SHP77 treated with DMSO at 0.1 percent for 48 hours (cell line): ENCODE results near the gene PRICKLE1.
"Not testable (repeated sequence)": the region's sequence is repeated elsewhere in the genome, so short reads cannot be mapped to it uniquely, and the experiment has no call there.

Experiments used
- DNase-seq: peaks from one replicate; lab custom pipeline; 2025; lab: John Stamatoyannopoulos, UW

The PRICKLE1 gene

DNA sequence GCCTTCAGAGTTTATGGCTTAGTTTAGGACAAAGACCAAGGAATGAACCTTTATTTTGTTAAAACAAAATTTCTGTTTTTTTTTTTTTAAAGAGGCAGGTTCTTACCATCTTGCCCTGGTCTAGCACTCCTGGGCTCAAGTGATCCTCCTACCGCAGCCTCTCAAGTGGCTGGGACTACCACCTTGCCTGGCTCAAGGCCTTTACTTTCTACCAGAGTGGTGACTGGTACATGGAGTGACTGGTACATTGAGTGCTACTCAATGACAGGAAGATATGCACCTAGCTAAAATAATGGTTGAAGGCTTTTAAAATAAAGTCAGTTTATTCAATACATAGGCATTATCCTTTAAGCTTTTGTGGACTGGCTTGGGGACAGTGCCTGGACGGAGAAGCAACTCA, 32.6 kb downstream of the PRICKLE1 start:
- no peak for DNase-seq

DNA sequence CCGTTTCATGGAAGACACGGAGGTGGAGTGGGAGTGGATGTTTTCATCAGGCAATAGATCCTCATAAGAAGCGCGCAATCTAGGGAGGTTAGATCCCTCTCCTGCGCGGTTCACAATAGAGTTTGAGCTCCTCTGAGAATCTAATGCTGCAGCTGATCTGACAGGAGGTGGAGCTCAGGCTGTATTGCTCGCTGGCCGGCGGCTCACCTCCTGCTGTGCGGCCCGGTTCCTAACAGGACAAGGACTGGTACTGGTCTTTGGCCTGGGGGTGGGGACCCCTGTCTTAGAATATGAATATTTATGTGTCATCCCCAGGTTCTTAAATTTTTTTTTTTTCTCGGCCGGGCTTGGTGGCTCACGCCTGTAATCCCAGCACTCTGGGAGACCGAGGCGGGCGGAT, 36.7 kb downstream of the PRICKLE1 start:
- no peak for DNase-seq

GRCh38 chr12:42550800-42551199, 38.7 kb downstream of the PRICKLE1 start:
- no peak for DNase-seq

- DNase-seq, result no peak
These were observed 42.8 kb downstream of the PRICKLE1 start for GRCh38 chr12:42546709-42547108.

- DNase-seq, result no peak
These were observed 47.6 kb downstream of the PRICKLE1 start for GRCh38 chr12:42541965-42542364.

- not testable (repeated sequence) for DNase-seq
These were observed 48.2 kb downstream of the PRICKLE1 start for GRCh38 chr12:42541308-42541707.

DNA sequence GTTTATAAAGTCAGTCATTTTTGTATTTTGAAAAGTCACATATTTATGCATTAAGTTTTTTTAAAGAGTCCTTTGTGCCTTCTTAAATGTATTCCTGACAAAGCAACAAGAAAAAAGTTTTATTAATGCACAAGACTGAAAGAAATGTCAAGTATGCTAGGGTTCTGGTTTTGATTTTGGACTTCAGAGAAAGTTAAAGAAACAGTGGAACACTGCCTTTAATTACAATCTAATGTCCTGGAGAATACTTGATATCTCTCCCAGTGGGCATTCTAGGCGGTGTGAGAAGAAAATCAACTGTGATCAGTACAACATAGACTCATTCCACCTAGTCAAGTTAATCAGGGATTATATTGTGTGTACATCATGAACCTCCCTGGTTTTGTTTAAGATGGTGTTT, 49.9 kb downstream of the PRICKLE1 start:
- DNase-seq, result no peak

DNA sequence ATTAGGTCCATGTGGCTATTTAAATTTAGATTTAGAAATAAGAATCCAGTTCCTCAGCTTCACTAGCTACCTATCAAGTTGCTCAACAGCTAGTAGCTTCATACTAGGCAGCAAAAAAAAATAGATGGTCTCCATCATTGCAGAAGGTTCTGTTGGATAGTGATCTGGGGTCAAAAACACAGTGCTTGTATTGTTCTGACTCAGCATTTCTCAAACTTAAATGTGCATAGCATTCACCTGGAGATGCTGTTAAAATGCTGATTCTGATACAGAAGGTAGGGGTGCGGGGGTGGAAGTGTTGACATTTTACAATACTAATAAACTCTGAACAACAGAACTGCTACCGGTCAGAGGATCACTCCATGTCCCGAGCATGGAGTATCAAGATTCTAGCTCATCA, 51.3 kb downstream of the PRICKLE1 start:
- no peak for DNase-seq

DNA sequence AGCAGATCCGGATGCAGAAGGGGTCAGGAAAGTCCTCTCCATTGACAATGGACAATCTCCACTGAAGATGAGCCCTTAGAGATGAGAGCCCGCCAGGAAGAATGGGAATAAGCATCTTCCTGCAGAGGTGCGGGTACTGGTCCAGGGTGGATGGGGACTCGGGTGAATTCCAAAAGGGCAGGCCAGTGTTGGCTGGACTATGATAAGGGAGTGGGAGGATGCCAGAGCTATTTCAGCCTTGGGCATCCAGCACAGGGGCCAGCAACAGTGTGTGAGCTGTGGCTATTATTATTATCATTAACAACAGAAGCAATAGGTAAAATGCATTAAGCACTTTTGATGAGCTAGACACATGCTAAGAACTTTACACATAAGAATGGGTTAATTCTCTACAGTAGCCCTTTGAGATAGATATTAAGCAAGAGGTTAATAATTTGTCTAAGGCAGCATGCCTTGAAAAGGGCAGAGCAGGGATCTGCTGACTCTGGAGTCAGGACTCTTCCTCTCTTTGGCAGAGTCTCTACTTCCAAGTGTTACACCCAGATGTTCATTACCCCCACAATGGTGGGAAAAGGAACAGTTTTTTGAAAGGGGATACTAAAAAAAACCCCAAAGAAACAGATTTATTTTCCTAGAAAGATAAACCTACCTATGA, 55.2 kb downstream of the PRICKLE1 start:
- no peak for DNase-seq

DNA sequence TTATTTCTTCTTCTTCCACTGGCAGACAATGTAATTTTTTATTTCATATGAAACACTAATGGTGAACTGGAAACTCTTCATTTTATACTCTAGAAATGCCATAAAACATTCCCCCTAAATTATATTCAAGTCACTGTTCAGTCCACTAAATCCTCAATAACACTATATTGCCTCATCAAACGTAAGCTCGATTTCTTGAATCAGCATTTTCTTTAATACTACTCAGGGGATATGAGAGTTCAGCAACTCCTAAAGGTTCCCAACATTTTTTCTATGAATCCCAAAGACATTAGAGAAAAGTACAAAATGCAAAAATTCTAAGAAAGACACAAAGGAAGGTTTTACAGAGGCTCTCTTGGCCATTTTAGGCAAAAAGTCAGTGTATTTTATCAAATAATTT, 59.3 kb downstream of the PRICKLE1 start:
- no peak for DNase-seq

DNA sequence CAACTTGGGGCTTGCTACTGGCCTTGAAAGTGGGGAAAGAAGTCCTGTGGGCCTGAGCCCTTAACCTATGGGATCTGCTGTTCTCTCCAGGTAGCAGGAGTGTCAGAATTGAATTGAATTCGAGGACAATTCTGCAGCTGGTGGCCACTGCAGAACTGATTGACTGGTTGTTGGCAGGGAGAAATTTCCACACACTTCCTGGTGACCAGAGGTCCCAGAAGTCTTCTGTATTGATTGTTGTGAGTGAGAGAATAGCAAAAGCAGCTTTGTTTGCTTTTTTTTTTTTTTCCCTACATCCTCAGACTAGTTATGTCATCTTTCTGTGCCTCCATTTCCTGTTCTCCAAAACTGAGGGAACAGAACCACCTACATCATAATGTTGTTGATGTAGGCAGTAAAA, 64.1 kb downstream of the PRICKLE1 start:
- no peak for DNase-seq

GRCh38 chr12:42524716-42525115, 64.8 kb downstream of the PRICKLE1 start:
- no peak for DNase-seq

DNA sequence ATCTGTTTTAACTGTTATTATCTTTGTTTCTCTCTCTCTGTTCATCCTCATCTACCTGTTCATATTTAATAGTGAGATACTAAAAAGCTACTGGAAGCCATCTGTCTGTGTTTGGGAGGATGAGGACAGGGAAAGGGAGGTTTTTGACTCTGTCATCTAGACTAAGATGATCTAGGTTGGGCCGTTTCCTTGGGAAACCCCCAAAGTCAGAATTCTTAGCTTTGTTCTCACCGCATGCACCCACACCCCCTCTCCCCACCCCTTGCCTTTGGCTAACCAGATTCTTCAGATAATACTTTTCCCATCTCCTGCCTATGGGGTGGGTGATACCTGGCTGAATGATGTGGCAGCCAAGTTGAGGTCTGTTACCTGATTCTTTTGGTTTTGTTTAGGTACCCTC, 73.0 kb downstream of the PRICKLE1 start:
- no peak for DNase-seq

DNA sequence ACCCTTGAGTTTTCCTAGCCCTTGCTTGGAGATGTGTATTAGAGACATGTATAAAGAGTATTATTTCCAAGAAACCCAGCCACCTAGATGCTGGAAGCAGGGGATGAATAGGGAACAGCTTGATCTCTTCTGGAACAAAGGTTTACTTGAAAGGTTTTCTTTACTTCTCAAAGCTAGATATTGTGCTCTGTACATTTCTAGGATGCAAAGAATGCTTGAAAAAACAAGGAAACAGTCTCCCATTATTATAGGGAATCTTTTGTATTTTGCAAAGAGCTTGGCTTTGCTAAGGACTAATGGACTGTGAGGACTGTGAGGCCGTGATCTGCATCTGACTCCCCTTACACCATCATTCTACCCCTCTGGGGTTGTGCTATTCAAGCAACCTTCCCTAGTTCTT, 77.9 kb downstream of the PRICKLE1 start:
- no peak for DNase-seq

DNA sequence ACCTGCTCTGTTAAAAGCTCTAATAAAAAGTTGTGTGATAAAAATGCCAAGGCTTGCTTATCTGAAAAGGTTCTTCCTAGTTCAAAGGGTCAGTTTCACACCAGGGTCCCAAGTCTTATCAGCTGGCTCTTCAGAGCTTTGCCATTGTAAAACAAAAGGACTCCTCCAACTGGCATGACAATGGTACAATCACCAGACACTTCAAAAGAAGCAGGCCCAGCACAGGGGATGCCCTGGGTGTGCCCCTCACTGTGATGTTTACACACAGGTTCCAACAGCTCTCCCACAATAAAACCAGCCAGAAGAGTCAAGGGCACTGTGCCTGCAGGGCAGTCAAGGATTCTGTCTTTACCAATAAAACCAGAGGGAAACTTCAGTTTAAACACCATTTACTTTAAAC, 78.7 kb downstream of the PRICKLE1 start:
- no peak for DNase-seq

DNA sequence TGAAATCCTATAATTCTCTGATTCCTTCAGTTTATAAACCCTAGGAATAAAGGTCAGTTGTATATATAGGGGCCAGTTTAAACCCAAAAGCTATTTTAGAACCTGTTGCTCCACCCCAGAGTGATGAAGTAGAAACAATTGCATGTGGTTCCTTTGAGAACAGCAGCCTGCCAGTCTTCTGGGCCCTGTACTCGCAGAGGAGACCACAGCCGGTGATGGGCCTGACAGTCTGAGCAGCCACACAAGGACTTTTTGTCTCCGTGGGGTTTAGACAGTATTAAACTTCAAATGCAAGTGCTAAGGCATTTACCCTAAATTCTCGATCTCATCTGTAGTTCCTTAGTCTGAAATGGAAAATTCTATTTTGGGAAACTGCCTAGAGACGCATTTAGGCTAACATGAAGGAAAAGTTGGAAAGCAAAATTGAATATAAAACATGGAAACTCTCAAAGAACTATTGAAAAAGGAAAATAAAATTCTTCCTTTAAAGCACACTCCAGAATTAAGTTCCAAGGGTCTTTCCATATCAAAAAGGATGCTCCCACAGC, 80.6 kb downstream of the PRICKLE1 start:
- no peak for DNase-seq

GRCh38 chr12:42507565-42507964, 82.0 kb downstream of the PRICKLE1 start:
- no peak for DNase-seq

- DNase-seq, result no peak
These were observed 82.5 kb downstream of the PRICKLE1 start for GRCh38 chr12:42507081-42507480.

GRCh38 chr12:42504049-42504448, 85.5 kb downstream of the PRICKLE1 start:
- no peak for DNase-seq

DNA sequence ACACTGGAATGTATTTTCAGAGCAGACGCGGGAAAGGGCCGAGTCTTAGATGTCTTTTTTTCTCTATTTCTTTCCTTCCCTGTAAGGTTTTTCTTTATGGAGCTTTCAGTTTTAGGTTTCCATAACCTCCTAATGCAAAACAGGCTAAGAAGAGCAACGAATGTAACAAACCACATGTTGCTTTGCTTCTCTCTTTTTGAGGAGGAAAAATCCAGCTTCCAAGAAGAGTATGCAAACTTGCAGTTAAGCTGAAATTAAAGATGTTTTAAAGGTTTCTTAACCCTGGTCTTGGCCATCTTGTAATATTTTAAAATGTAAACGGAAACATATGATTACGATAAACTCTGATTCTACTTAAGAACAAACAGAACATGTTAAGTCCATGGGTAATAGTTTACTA, 86.9 kb downstream of the PRICKLE1 start:
- no peak for DNase-seq

- no peak for DNase-seq
These were observed 90.8 kb downstream of the PRICKLE1 start for GRCh38 chr12:42498549-42499247.

GRCh38 chr12:42496886-42497285, 92.7 kb downstream of the PRICKLE1 start:
- no peak for DNase-seq

DNA sequence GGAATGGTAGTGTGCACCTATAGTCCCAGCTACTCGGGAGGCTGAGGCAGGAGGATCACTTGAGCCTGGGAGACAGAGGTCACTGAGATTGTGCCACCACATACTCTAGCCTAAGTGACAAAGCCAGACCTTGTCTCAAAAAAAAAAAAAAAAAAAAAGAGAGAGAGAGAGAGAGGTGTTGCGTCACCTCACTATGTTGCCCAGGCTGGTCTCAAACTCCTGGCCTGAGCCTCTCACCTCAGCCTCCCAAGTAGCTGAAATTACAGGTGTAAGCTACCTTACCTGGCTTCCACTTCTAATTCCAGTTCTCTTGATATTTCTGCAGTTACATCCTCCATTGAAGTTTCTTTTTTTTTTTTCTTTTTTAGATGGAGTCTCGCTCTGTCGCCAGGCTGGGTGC, 94.3 kb downstream of the PRICKLE1 start:
- no peak for DNase-seq

DNA sequence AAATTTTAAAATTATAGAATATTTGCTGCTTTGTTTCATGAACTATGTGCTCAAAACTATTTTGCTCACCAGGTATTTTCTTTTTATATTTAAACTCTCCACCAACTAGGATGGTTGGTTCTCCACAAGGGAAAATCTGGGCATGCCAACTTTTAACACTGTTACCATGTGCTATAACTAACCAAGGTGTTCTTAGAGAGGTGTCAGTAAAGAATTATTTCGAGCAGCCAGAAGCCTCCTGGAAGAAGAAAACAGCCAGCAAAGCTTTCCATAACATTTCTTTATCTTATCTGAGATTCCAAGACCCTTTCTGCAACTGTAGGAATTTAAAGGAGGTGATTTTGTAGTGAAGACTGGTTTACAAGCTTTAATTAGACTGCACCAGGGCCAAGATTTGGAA, 97.3 kb downstream of the PRICKLE1 start:
- DNase-seq, result no peak
